GM23248 (cell line): ENCODE measurements around the gene MBOAT1.

Experiments
- EZH2 ChIP-seq: fragments of 200-600 bp; sonication (generic); IDR thresholded peaks from 2 replicates; pipeline ENCODE4 v1.6.1; 2018; ENCODE audit warnings: antibody characterized with exemption, mild to moderate bottlenecking; ENCODE audit not compliant: insufficient read depth, poor library complexity, severe bottlenecking
- EZH2phosphoT487 ChIP-seq: fragments of 200-600 bp; sonication (generic); IDR thresholded peaks from 2 replicates; pipeline ENCODE4 v1.6.1; 2018; ENCODE audit warnings: antibody characterized with exemption, moderate library complexity, mild to moderate bottlenecking, low read depth; ENCODE audit not compliant: insufficient read depth

GRCh38 chr6:20253021-20253420 is 40.8 kb upstream of the MBOAT1 start:
- TF ChIP-seq EZH2: no peak
- TF ChIP-seq EZH2phosphoT487: no peak
